ENCODE data around the gene ERBB4. TPM values are rescaled to one million over a fixed set of nuclear protein-coding genes. Genes with fewer than 3 reads are reported as not detected.

Gene ERBB4
- polyA plus RNA-seq, 1 donor from 2014 or later, result not detected

DNA sequence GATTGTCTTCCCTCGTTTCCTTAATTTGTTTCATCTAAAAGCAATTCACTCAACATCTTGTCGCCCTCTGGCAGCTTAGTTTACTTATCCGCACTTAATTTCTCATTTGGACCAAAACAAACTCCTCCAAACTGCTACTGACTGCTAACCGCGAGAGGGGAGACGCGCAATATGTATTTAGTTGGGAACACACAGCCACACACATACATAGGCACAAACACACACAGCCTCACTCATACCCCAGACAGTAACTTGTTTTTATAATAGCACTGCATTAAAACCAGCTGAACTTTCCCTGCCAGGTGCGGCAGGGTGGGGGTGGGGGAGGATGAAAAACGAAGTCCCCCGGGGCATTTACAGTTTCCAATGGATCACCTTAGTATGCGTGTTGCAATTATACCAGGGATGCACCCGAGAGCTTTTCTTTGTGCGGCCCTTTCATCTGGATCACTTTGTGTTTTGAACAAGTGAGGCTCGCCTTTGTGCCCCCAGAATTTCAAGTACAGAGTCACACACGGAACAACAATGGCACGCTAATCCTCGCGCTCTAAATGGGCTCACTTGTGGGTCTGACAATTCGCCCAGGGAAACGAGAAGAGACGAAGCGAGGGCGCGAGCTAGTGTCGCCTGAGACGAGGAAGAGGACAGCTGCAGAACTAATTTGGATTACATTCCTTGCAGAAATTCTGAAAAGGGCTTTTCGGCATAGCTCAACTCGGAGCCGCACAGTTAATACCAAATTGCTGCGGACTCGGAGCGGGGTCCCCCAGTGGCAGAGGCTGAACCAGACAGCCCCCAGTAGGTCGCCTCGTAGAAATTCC lies 2.4 kb downstream of the ERBB4 start:
- peaks cover 1 to 8% (median 5%) of the 10 kb centered on the region in 3 donors for H3K4me1 Mint-ChIP-seq
- H3K36me3 Mint-ChIP-seq, result peaks cover 1% of the 10 kb centered on the region
- H3K4me3 Mint-ChIP-seq, result peak overlapping the region in 2 of 4 donors; percentile 51 to 53
- no peaks in the 10 kb centered on the region for H3K9me3 Mint-ChIP-seq
- H3K27me3 Mint-ChIP-seq, result peaks cover 46% of the 10 kb centered on the region
- H3K27ac Mint-ChIP-seq, result no peak overlapping the region

GRCh38 chr2:212534336-212534735 lies 4.3 kb downstream of the ERBB4 start:
- Mint-ChIP-seq H3K4me1 (peaks cover 0 to 6% (median 1%) of the 10 kb centered on the region in 3 donors), H3K27ac (no peak overlapping the region), H3K36me3 (no peaks in the 10 kb centered on the region), H3K9me3 (peaks cover 0 to 1% (median 0%) of the 10 kb centered on the region in 3 donors), H3K4me3 (no peak overlapping the region), H3K27me3 (peaks cover 39% of the 10 kb centered on the region)

- H3K9me3 Mint-ChIP-seq, result peaks cover 0 to 1% (median 0%) of the 10 kb centered on the region in 3 donors
- H3K27ac Mint-ChIP-seq, result no peak overlapping the region
- H3K36me3 Mint-ChIP-seq, result no peaks in the 10 kb centered on the region
- H3K27me3 Mint-ChIP-seq, result peaks cover 30% of the 10 kb centered on the region
- peaks cover 0 to 6% (median 1%) of the 10 kb centered on the region in 3 donors for H3K4me1 Mint-ChIP-seq
- H3K4me3 Mint-ChIP-seq, result no peak overlapping the region
Measured at GRCh38 chr2:212532585-212532984, 6.0 kb downstream of the ERBB4 start.

- H3K27me3 Mint-ChIP-seq, result peaks cover 25% of the 10 kb centered on the region
- H3K27ac Mint-ChIP-seq, result no peak overlapping the region
- H3K4me1 Mint-ChIP-seq, result peaks cover 0 to 6% (median 1%) of the 10 kb centered on the region in 3 donors
- H3K36me3 Mint-ChIP-seq, result no peaks in the 10 kb centered on the region
- H3K9me3 Mint-ChIP-seq, result peaks cover 0 to 1% (median 0%) of the 10 kb centered on the region in 3 donors
- no peak overlapping the region for H3K4me3 Mint-ChIP-seq
Measured at GRCh38 chr2:212532087-212532486, 6.5 kb downstream of the ERBB4 start.

DNA sequence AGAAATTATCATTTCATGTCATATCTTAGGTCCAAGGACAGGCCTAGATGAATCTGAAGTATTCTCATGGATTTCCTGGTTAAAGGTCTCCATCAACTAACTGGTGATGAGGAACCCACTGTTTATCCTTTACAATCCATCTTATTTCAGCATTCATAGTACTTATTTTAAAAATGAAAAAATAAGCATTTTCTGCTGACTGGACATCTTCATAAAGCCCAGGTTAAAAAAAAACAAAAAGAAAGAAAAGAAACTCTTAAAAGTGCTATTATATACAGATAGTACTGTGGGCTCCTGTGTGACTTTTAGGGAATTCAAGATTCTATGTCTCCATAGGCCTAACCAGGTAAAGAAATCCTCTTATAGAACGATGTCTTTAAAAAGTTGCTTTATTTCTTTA lies 7.1 kb downstream of the ERBB4 start:
- Mint-ChIP-seq H3K27ac (no peak overlapping the region), H3K4me1 (peaks cover 0 to 3% (median 1%) of the 10 kb centered on the region in 3 donors), H3K36me3 (no peaks in the 10 kb centered on the region), H3K27me3 (peaks cover 19% of the 10 kb centered on the region), H3K9me3 (peaks cover 0 to 1% (median 0%) of the 10 kb centered on the region in 3 donors), H3K4me3 (no peak overlapping the region)

DNA sequence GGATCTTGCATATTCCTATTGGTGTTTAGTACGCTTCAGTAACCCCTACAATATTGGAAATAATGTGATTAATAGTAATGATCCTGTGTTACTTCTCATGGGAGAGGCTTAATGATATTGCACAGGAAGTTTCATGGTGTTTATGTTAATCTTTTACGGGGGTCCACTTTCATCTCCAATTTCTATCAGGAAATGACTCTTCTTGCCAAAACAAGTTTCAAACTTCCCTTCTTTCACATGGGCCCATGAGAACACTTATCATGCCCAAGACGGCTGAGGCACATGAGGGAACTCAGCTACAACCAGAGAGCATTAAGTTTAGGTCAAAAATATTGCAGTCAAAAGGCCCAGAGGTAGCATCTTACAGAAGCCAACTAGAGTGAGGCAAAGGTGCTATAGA lies 7.6 kb downstream of the ERBB4 start:
- Mint-ChIP-seq H3K9me3 (peaks cover 0 to 1% (median 0%) of the 10 kb centered on the region in 3 donors), H3K4me3 (no peak overlapping the region), H3K27me3 (peaks cover 14% of the 10 kb centered on the region), H3K27ac (no peak overlapping the region), H3K36me3 (no peaks in the 10 kb centered on the region), H3K4me1 (no peaks in the 10 kb centered on the region)

- Mint-ChIP-seq H3K9me3 (peaks cover 0 to 1% (median 0%) of the 10 kb centered on the region in 3 donors), H3K27me3 (peaks cover 10% of the 10 kb centered on the region), H3K4me1 (no peaks in the 10 kb centered on the region), H3K36me3 (no peaks in the 10 kb centered on the region), H3K27ac (no peak overlapping the region), H3K4me3 (no peak overlapping the region)
Measured at GRCh38 chr2:212530373-212530772, 8.2 kb downstream of the ERBB4 start.

GRCh38 chr2:212528106-212528856 lies 10.3 kb downstream of the ERBB4 start:
- Mint-ChIP-seq H3K27ac (no peak overlapping the region), H3K4me1 (no peaks in the 10 kb centered on the region), H3K9me3 (peaks cover 0 to 1% (median 0%) of the 10 kb centered on the region in 3 donors), H3K36me3 (no peaks in the 10 kb centered on the region), H3K27me3 (peaks cover 6% of the 10 kb centered on the region), H3K4me3 (no peak overlapping the region)

GRCh38 chr2:212526059-212526458 lies 12.5 kb downstream of the ERBB4 start:
- Mint-ChIP-seq H3K27me3 (peaks cover 6% of the 10 kb centered on the region), H3K4me1 (no peaks in the 10 kb centered on the region), H3K36me3 (no peaks in the 10 kb centered on the region), H3K27ac (no peak overlapping the region), H3K4me3 (no peak overlapping the region), H3K9me3 (peaks cover 0 to 4% (median under 1%) of the 10 kb centered on the region in 3 donors)

- no peak overlapping the region for H3K27ac Mint-ChIP-seq
- H3K9me3 Mint-ChIP-seq, result peaks cover 0 to 4% (median 0%) of the 10 kb centered on the region in 3 donors
- H3K27me3 Mint-ChIP-seq, result peaks cover 4% of the 10 kb centered on the region
- H3K4me1 Mint-ChIP-seq, result no peaks in the 10 kb centered on the region
- H3K4me3 Mint-ChIP-seq, result no peak overlapping the region
- H3K36me3 Mint-ChIP-seq, result no peaks in the 10 kb centered on the region
Measured at GRCh38 chr2:212523756-212524155, 14.8 kb downstream of the ERBB4 start.

DNA sequence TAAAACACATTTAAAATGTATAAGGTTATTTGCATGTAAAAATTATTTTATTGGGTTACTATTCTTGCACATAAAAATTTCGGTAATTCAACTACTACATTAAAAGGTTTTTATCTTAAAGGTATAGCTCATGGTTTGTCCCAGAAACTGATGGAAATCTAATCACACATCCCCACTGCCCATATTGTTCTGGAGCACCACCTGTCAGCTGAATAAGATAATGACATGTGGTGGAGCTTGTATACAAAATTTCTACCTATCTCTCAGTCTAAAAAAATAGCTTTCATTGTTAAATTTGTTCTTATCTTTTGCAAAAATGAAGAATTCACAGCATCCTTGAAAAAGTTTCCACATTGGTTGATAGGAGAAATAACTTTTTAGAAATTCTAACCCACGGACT lies 18.3 kb downstream of the ERBB4 start:
- H3K27me3 Mint-ChIP-seq, result no peaks in the 10 kb centered on the region
- H3K4me3 Mint-ChIP-seq, result no peak overlapping the region
- H3K4me1 Mint-ChIP-seq, result no peaks in the 10 kb centered on the region
- peaks cover 0 to 4% (median 0%) of the 10 kb centered on the region in 3 donors for H3K9me3 Mint-ChIP-seq
- no peak overlapping the region for H3K27ac Mint-ChIP-seq
- H3K36me3 Mint-ChIP-seq, result no peaks in the 10 kb centered on the region

GRCh38 chr2:212517693-212518092 lies 20.9 kb downstream of the ERBB4 start:
- no peaks in the 10 kb centered on the region for H3K27me3 Mint-ChIP-seq
- H3K9me3 Mint-ChIP-seq, result peaks cover 0 to 4% (median 0%) of the 10 kb centered on the region in 3 donors
- H3K36me3 Mint-ChIP-seq, result no peaks in the 10 kb centered on the region
- no peak overlapping the region for H3K4me3 Mint-ChIP-seq
- H3K4me1 Mint-ChIP-seq, result no peaks in the 10 kb centered on the region
- H3K27ac Mint-ChIP-seq, result no peak overlapping the region

GRCh38 chr2:212505586-212505985 lies 33.0 kb downstream of the ERBB4 start:
- H3K4me1 Mint-ChIP-seq, result no peaks in the 10 kb centered on the region
- no peak overlapping the region for H3K4me3 Mint-ChIP-seq
- no peaks in the 10 kb centered on the region for H3K27me3 Mint-ChIP-seq
- peaks cover 0 to 1% (median 0%) of the 10 kb centered on the region in 3 donors for H3K9me3 Mint-ChIP-seq
- H3K36me3 Mint-ChIP-seq, result no peaks in the 10 kb centered on the region
- no peak overlapping the region for H3K27ac Mint-ChIP-seq

DNA sequence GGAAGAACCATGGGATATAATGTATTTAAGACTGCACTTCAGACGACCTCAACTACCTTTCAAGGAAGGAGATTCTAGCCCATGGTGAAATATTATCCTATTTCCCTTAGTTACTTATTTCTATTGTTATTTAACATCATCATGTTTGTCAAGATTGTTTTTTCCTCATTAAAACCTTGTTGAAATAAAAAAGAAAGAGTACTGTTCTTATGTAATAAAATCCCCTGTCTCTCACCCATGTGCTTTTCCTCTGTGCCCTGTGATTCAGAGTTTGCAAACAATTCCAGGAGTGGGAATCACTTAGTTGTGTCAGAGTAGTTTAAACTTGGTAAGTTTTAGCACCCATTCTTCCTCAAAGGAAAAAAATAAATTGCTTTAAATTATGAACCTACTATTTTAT lies 43.6 kb downstream of the ERBB4 start:
- H3K4me3 Mint-ChIP-seq, result no peak overlapping the region
- H3K27ac Mint-ChIP-seq, result no peak overlapping the region
- H3K4me1 Mint-ChIP-seq, result no peaks in the 10 kb centered on the region
- peaks cover 2% of the 10 kb centered on the region for H3K36me3 Mint-ChIP-seq
- no peaks in the 10 kb centered on the region for H3K27me3 Mint-ChIP-seq
- H3K9me3 Mint-ChIP-seq, result no peaks in the 10 kb centered on the region

DNA sequence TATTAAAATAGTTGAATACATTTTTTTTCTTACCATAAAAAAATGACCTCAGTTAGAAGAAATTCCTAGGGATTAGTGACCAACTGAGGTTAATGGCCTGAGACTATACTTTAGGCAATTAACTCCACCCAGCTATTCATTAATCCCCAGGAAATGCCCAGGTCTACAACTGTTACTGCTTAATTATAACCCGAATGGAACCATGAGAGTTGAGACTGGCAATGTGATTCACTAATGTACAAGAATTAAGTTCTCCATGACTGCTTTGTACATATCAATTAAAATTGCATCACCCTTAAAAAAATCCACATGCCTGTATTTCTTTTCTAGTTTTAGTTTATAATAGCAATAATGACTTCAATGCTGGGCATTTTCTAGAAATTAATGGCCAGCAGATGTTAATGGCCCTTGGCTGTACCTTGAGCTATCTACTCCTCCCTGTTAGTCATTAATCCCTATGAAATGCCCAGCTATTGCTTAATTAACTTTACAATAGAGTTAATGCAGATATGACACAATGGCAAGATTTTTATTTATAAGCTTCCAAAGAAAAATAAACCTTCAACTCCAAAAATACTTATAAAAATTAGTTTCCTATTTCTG lies 44.1 kb downstream of the ERBB4 start:
- H3K9me3 Mint-ChIP-seq, result no peaks in the 10 kb centered on the region
- no peaks in the 10 kb centered on the region for H3K4me1 Mint-ChIP-seq
- H3K4me3 Mint-ChIP-seq, result no peak overlapping the region
- no peaks in the 10 kb centered on the region for H3K27me3 Mint-ChIP-seq
- H3K36me3 Mint-ChIP-seq, result peaks cover under 1% of the 10 kb centered on the region
- no peak overlapping the region for H3K27ac Mint-ChIP-seq

Data from IgD-negative memory B cell (primary cell).